GM19324 (cell line): ENCODE data around the gene MEGF8.

ENCODE experiments used
- ATAC-seq: cut with Tn5 transposase; IDR thresholded peaks from one replicate; pipeline ENCODE4 v1.9.1; 2021; ENCODE audit warnings: mild to moderate bottlenecking, moderate library complexity; ENCODE audit not compliant: unreplicated experiment, low FRiP score

The MEGF8 gene

DNA sequence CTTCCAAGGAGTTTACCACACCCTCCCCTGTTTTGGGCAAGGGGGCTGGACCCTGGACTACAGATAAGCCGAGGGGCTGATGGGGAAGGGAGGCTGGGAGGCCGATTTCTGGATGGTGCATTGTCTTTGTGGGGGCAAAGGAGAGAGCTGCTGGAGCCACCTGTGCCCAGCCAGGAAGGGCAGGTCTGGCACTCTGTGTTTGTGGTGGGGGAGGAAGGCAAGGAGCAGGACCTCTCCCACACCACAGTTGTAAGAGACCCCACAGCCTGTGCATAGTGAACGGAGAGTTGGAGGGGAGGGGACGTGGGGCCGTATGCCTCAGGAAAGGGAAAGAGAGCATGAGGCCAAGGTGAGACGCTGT is 39.5 kb upstream of the MEGF8 start:
- no peak for ATAC-seq

DNA sequence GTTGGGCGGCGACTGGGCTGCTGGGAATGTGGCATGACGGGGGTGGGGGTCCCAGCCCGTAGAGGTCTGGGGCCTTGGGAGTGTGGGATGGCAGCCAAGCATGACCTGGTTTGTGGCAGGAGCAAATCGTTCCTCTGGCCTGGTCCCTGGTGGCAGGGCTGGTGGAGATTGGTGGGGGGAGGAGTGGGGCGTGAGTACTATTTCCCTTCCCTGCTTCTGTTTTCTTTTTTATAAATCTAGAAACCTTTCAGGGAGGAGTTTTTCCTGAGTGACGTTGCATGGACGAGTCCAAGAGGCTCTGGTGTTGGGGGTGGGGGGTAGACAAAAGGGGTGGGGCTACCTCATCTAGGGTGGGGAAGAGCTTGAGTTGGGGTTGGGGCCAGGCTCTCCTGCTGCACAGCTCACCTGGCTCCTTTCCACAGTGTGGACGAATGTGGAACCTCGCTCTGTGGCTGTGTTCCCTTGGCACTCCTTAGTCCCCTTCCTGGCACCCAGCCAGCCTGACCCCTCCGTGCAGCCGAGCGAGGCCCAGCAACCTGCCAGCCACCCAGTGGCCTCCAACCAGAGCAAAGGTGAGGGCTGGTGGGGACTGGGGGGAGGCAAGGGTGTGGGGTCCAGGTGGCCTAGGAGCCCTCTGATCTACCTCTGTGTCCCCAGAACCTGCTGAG is 39.0 kb upstream of the MEGF8 start:
- no peak for ATAC-seq

- ATAC-seq, result no peak
Measured at GRCh38 chr19:42287017-42287826, 38.2 kb upstream of the MEGF8 start.

DNA sequence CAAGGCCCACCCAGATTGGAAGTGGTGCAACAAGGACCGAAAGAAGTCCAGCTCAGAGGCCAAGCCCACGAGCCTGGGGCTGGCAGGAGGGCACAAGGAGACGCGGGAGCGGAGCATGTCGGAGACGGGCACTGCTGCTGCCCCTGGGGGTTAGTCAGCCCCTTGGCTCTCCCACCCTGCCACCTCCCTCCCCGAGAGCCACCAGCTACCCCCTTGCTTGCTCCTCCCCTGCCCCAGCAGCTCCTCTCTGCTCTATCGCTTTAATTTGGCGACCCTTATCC is 37.7 kb upstream of the MEGF8 start:
- no peak for ATAC-seq

DNA sequence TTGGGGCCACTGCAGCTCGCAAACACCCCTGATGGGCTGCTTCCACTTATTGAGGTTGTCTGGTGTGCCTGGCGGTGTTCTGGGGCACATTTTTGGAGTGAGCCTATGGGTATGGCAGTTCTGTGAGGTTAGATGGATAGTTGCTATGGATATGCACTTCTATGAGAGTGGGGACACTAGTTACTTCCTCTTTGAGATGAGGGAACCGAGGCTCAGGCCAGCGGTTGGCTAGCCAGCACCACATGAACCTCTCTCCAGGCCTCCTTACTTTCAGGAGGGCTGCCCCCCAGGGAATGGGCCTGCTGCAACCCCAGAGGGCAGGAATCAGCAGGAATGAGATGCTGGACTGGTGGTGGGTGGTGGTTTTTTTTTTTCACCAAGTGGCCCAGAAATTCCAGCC is 37.0 kb upstream of the MEGF8 start:
- no peak for ATAC-seq

- no peak for ATAC-seq
Measured at GRCh38 chr19:42288881-42289555, 36.4 kb upstream of the MEGF8 start.

GRCh38 chr19:42289556-42290041 is 35.8 kb upstream of the MEGF8 start:
- no peak for ATAC-seq

DNA sequence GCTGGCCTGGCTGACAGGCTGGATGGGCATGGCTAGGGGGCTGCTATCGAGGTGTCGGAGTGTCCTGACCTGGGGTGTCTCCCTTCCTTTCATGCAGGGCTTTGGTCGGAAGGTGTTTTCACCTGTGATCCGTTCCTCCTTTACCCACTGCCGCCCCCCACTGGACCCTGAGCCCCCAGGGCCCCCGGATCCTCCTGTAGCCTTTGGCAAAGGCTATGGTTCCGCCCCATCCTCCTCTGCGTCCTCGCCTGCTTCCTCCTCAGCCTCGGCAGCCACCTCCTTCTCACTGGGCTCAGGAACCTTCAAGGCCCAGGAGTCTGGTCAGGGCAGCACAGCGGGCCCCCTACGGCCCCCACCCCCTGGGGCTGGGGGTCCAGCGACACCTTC is 35.3 kb upstream of the MEGF8 start:
- ATAC-seq, result no peak

DNA sequence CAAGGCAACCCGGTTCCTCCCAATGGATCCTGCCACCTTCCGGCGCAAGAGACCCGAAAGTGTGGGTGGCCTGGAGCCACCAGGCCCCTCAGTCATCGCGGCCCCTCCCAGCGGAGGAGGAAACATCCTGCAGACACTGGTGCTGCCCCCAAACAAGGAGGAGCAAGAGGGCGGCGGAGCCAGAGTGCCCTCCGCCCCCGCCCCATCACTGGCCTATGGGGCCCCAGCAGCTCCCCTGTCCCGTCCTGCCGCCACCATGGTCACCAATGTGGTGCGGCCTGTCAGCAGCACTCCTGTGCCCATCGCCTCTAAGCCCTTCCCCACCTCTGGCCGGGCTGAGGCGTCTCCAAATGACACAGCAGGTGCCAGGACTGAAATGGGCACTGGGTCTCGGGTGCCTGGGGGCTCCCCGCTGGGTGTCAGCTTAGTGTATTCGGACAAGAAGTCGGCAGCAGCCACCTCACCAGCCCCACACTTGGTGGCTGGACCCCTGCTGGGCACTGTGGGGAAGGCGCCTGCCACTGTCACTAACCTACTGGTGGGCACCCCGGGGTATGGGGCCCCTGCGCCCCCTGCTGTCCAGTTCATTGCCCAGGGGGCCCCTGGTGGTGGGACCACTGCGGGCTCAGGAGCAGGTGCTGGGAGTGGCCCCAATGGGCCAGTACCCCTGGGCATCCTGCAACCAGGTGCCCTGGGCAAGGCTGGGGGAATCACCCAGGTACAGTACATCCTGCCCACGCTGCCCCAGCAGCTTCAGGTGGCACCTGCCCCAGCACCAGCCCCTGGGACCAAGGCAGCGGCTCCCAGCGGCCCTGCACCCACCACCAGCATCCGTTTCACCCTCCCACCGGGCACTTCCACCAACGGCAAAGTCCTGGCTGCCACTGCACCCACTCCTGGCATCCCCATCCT is 34.7 kb upstream of the MEGF8 start:
- ATAC-seq, result no peak

DNA sequence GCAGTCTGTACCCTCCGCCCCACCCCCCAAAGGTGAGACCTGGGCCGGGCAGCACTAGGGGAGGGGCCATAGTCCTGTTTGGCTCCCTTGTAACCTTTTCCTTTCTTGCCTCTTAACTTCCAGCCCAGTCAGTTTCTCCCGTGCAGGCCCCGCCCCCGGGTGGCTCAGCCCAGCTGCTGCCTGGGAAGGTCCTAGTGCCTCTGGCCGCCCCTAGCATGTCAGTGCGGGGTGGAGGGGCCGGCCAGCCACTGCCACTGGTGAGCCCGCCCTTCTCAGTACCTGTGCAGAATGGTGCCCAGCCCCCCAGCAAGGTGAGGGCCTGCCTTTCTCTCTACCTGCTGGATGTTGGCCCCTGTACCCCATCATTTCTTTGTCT is 34.0 kb upstream of the MEGF8 start:
- ATAC-seq, result no peak

GRCh38 chr19:42292042-42292960 is 33.1 kb upstream of the MEGF8 start:
- no peak for ATAC-seq

GRCh38 chr19:42292963-42293362 is 32.5 kb upstream of the MEGF8 start:
- no peak for ATAC-seq

- no peak for ATAC-seq
Measured at GRCh38 chr19:42293540-42293939, 31.9 kb upstream of the MEGF8 start.

DNA sequence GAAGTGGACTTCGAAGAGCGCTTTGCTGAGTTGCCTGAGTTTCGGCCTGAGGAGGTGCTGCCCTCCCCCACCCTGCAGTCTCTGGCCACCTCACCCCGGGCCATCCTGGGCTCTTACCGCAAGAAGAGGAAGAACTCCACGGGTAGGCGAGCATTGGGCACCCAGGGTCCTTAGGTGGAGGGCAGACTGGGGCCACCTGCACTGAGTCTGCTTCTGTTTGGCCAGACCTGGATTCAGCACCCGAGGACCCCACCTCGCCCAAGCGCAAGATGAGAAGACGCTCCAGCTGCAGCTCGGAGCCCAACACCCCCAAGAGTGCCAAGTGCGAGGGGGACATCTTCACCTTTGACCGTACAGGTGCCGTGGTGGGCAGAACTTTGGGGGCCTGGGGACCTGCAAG is 31.5 kb upstream of the MEGF8 start:
- no peak for ATAC-seq

GRCh38 chr19:42294471-42295137 is 30.8 kb upstream of the MEGF8 start:
- ATAC-seq, result no peak

DNA sequence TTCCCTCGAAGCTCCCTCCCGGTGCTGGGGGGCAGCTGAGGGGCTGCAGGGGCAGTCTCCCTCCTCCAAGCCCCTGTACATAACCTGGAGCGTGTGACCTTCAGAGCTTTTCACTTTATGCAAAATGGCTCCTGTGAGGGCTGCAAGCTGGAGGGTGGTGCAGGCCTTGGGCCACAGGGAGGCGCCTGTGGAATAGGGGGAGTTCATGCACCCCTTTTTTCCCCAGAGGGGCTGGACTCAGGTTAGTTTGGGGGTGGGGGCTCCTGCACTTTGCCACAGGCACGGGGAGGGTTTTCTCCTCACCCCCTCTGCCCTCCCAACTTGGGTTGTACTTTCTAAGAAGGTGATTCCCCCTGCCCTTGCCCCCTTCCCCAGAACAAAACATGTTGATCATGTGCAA is 30.1 kb upstream of the MEGF8 start:
- ATAC-seq, result no peak

DNA sequence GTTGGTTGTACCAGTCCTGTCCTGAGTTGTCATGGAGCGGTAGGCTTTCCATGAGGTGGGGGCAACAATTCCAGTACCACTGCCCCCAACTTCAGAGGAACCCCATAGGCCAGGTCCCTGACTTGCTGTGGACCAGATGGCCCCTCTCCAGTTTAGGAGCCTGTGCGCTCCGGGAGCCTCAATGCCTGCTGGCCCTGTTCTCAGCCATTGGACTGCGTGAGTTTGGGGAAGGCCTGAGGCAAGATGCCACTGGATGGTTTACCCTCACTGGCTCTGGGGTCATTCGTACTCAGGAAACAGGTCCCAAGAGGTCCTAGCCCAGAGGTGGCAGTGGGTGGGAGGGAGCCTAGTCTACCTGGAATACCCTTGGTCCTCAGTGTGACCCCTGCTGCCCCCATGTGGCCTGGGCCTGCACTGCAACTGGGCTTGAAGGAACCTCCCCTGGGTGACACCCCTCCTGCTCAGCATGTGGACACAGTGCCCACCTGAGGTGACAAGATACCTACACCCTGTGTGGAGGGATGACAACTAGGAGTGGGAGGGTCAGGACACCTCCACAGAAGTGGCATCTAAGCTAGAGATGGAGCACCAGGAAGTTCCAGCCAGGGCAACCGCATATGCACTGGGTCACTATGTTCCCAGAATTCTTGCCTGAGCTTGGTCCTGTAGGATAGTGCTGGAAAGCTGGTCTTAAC is 29.5 kb upstream of the MEGF8 start:
- ATAC-seq, result no peak

- ATAC-seq, result no peak
Measured at GRCh38 chr19:42297039-42297438, 28.4 kb upstream of the MEGF8 start.
